ENCODE data around the gene KDM1A. TPM values are rescaled to one million over a fixed set of nuclear protein-coding genes. Genes with fewer than 3 reads are reported as not detected.
A peak's percentile ranks its signal among the peaks of the same experiment; 100 is the strongest.

KDM1A gene
- total and polyA plus RNA-seq, 9 of the 15 experiments (the other 6 are each of a cell fraction or from before 2014, with no cell fraction given) = 59.2 to 181 (median 168) TPM

DNA sequence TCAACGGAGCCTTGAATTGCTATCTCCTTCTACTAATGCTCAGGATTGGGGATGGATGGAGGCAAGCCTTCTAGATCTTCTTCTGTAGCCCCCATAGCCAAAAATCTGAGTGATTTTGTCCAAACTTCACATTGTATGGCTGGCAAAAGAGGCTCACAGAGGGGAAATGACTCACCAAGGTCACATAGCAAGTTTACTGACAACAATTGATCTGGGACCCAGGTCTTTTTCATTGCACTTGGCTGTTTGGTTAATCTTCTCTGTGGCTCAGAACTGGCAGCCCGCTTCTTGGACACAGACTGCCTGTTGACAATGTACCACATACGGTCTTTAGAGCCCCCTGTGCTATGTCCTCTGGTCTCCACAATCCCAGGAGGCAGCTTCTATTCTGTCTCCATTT lies 43.6 kb upstream of the KDM1A start:
- ATAC-seq (no peak), DNase-seq (ENCODE audit: extremely low read depth in 1 of 4, low spot score in 3 of 4) (no peak), FAIRE-seq (no peak)
- H3K27me3 ChIP-seq (ENCODE audit: control insufficient read depth in 2 of 2, insufficient read depth in 2 of 2, low read length in 2 of 2) = peaks cover 8 to 20% of the 10 kb centered on the region in 2 experiments
- CTCF ChIA-PET (ENCODE audit: low intra/inter-chr PET ratio) = interaction anchor here (0.6 to 3.1 kb wide), 5 partner anchors 71 to 768 kb away, joined by 3 to 55 read pairs (median 7); no protein-coding TSS in a partner anchor
- 7% methylated on average over 3 of the region's 3 CpGs for WGBS (ENCODE audit: insufficient coverage, low coverage, missing lambda C conversion rate)
- peak overlapping the region; percentile 69 for H3K4me2 ChIP-seq (ENCODE audit: insufficient read depth, low read length)
- no peak overlapping the region for H3K27ac ChIP-seq (ENCODE audit: extremely low read depth, low read depth, low read length)
- BruUV-seq (replicated peaks) = no TSS peak
- H3K36me3 ChIP-seq (ENCODE audit: control insufficient read depth, insufficient read depth, low read length) = no peaks in the 10 kb centered on the region
- peaks cover 0 to 4% of the 10 kb centered on the region in 2 experiments; a peak in 2 of 5 replicates for H3K4me1 ChIP-seq (replicated peaks in 1 of 2; ENCODE audit: control insufficient read depth in 2 of 2, insufficient read depth in 2 of 2, low read length in 2 of 2)
- H3K79me2 ChIP-seq (ENCODE audit: control insufficient read depth, insufficient read depth, low read length) = no peaks in the 10 kb centered on the region
- H3K9me1 ChIP-seq (ENCODE audit: control insufficient read depth, insufficient read depth, low read length) = peaks cover 4% of the 10 kb centered on the region
- intact Hi-C loops (cut with micrococcal nuclease) = loop anchor here (1.0 to 10.0 kb wide), 5 partner anchors 107 to 559 kb away; partner anchors contain the start of gene E2F2
- H3K9me3 ChIP-seq (replicated peaks; ENCODE audit: control insufficient read depth, insufficient read depth, low read depth, low read length) = no peaks in the 10 kb centered on the region
- peak overlapping the region; percentile 94 for H2AFZ ChIP-seq (ENCODE audit: low read depth, low read length)
- no peaks in the 10 kb centered on the region for H4K20me1 ChIP-seq (replicated peaks; ENCODE audit: control insufficient read depth, insufficient read depth, low read length)
- in situ Hi-C loops (cut with MboI) = loop anchor here (5.0 to 10.0 kb wide), 4 partner anchors 119 to 559 kb away; partner anchors contain the start of gene E2F2
- H3K4me3 ChIP-seq = no peak overlapping the region
- POLR2A ChIA-PET = interaction anchor here (0.6 to 1.1 kb wide), 2 partner anchors 13 to 209 kb away, joined by 4 read pairs; no protein-coding TSS in a partner anchor
- TF ChIP-seq TGIF2 (CRISPR knock-in tag; IDR thresholded peaks at IDR 0.05) = no peak
- no peak for TF ChIP-seq SIRT6 (IDR thresholded peaks at IDR 0.05; ENCODE audit: low read depth, low read length)
- no peak for TF ChIP-seq MCM2 (IDR thresholded peaks at IDR 0.05; ENCODE audit: low read depth)
- TF ChIP-seq, protein P1, sequence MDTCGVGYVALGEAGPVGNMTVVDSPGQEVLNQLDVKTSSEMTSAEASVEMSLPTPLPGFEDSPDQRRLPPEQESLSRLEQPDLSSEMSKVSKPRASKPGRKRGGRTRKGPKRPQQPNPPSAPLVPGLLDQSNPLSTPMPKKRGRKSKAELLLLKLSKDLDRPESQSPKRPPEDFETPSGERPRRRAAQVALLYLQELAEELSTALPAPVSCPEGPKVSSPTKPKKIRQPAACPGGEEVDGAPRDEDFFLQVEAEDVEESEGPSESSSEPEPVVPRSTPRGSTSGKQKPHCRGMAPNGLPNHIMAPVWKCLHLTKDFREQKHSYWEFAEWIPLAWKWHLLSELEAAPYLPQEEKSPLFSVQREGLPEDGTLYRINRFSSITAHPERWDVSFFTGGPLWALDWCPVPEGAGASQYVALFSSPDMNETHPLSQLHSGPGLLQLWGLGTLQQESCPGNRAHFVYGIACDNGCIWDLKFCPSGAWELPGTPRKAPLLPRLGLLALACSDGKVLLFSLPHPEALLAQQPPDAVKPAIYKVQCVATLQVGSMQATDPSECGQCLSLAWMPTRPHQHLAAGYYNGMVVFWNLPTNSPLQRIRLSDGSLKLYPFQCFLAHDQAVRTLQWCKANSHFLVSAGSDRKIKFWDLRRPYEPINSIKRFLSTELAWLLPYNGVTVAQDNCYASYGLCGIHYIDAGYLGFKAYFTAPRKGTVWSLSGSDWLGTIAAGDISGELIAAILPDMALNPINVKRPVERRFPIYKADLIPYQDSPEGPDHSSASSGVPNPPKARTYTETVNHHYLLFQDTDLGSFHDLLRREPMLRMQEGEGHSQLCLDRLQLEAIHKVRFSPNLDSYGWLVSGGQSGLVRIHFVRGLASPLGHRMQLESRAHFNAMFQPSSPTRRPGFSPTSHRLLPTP (IDR thresholded peaks at IDR 0.05; ENCODE audit: borderline replicate concordance, extremely low read depth, insufficient read length) = no peak
- TF ChIP-seq, protein P2, sequence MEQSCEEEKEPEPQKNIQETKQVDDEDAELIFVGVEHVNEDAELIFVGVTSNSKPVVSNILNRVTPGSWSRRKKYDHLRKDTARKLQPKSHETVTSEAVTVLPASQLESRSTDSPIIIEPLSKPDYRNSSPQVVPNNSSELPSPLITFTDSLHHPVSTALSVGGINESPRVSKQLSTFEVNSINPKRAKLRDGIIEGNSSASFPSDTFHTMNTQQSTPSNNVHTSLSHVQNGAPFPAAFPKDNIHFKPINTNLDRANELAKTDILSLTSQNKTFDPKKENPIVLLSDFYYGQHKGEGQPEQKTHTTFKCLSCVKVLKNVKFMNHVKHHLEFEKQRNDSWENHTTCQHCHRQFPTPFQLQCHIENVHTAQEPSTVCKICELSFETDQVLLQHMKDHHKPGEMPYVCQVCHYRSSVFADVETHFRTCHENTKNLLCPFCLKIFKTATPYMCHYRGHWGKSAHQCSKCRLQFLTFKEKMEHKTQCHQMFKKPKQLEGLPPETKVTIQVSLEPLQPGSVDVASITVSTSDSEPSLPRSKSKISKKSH (CRISPR knock-in tag; IDR thresholded peaks at IDR 0.05) = no peak
- no peak overlapping the region for H3K9ac ChIP-seq (ENCODE audit: insufficient read depth in 1 of 2, low read depth in 2 of 2, low read length in 2 of 2)

Measured in K562 (cell line).